Lower leg skin (tissue), 3 donors: ENCODE measurements around the gene GRIN2D.

ENCODE experiments used
- POLR2A ChIP-seq, 2 donors: fragments of 450-650 bp; IDR thresholded peaks; one replicate each; pipeline ENCODE4 v1.6.1; 2016 to 2017; ENCODE audit warnings: antibody characterized with exemption in 2 of 2, mild to moderate bottlenecking in 1 of 2, moderate library complexity in 1 of 2
- TF ChIP-seq, protein P1 (sequence below), 3 donors: fragments of 450-650 bp; IDR thresholded peaks; one replicate each; pipeline ENCODE4 v1.5.1; 2016; ENCODE audit warnings: antibody characterized with exemption in 3 of 3, mild to moderate bottlenecking in 3 of 3, moderate library complexity in 2 of 3

DNA sequence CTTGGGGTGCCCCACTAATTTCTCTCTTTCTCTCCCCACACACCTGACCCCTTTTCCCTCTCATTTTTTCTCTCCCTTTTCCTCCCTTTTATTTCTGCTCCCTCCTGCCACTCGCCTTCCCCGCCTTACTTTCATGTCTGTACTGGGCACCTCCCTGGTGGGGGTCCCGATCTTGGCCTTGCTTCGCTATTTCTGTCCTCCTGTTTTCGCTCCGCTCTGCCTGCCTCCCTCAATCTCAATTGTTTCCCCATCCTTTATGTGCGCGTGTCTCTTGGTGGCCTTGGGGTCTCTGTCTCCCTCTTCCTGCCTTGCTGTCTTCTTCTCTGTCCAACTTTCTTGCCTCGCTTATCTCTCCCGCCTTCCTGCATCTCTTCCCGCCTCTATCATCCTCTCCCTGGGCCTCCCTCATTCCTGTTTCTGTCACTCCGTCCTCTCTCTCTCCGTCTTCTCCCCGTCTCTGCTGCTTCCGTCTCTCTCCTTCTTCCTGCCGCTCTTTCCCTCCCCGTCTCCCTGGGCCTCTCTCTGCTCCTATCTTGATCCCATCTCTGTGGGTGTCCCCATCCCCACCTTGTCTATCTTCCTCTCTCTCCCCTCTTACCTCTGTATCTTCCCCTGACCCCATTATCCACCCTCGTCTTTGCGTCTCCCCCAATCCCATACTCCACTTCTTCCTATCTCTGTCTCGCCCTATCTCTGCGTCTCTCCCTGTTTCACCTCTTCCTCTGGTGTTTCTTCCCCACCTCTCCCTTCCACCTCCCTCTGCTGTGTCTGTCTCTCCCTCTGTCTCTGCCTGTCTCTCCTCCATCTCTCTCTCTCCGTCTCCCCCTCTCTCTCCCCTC lies 4.0 kb downstream of the GRIN2D start:
- TF ChIP-seq, protein P1, sequence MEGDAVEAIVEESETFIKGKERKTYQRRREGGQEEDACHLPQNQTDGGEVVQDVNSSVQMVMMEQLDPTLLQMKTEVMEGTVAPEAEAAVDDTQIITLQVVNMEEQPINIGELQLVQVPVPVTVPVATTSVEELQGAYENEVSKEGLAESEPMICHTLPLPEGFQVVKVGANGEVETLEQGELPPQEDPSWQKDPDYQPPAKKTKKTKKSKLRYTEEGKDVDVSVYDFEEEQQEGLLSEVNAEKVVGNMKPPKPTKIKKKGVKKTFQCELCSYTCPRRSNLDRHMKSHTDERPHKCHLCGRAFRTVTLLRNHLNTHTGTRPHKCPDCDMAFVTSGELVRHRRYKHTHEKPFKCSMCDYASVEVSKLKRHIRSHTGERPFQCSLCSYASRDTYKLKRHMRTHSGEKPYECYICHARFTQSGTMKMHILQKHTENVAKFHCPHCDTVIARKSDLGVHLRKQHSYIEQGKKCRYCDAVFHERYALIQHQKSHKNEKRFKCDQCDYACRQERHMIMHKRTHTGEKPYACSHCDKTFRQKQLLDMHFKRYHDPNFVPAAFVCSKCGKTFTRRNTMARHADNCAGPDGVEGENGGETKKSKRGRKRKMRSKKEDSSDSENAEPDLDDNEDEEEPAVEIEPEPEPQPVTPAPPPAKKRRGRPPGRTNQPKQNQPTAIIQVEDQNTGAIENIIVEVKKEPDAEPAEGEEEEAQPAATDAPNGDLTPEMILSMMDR (IDR thresholded peaks at IDR 0.05), result no peak
- no peak for TF ChIP-seq POLR2A (IDR thresholded peaks at IDR 0.05)
